PC-9 (cell line): ENCODE results near the gene GRWD1. TPM values are rescaled to one million over a fixed set of nuclear protein-coding genes. Genes with fewer than 3 reads are reported as not detected.
A peak's percentile ranks its signal among the peaks of the same experiment; 100 is the strongest.

ENCODE experiments used
- BruUV-seq: library from RNA; stranded (reverse); fragments of 400-500 nt; replicated peaks from 2 replicates; lab custom pipeline; 2021; lab: Mats Ljungman, UMichigan
- CTCF ChIA-PET: fragments of 300-600 bp; sonication (Branson Sonifier 250); formaldehyde crosslinking; loops from one replicate; lab custom pipeline; 2022; ENCODE audit warnings: antibody characterized with exemption; lab: Charles Lee
- POLR2A ChIA-PET: fragments of 300-600 bp; sonication (Branson Sonifier 250); formaldehyde crosslinking; loops from one replicate; lab custom pipeline; 2022; ENCODE audit warnings: antibody characterized with exemption; ENCODE audit not compliant: unreplicated experiment; lab: Charles Lee
- DNase-seq, 2 experiments: peaks; one replicate each; pipeline versions ENCODE4 v3.0.0 to v3.0.0-alpha.2; 2015 to 2022; ENCODE audit warnings: mixed read lengths in 1 of 2
- H2AFZ ChIP-seq: fragments of 200-600 bp; sonication (generic); 2 replicates; pipeline ENCODE4 v1.8.1; 2017; ENCODE audit warnings: antibody characterized with exemption
- H3F3A ChIP-seq: fragments of 200-600 bp; sonication (generic); 2 replicates; pipeline ENCODE4 v1.8.1; 2017; ENCODE audit warnings: antibody characterized with exemption, mild to moderate bottlenecking, low read depth; ENCODE audit not compliant: insufficient read depth
- H3K27ac ChIP-seq: fragments of 200-600 bp; sonication (generic); 2 replicates; pipeline ENCODE4 v1.6.1; 2016; ENCODE audit warnings: mixed run types
- H3K27me3 ChIP-seq: fragments of 200-600 bp; sonication (generic); 2 replicates; pipeline ENCODE4 v1.6.1; 2016; ENCODE audit warnings: low read depth, mixed run types; ENCODE audit not compliant: insufficient read depth
- H3K36me3 ChIP-seq: fragments of 200-600 bp; sonication (generic); 2 replicates; pipeline ENCODE4 v1.6.1; 2016; ENCODE audit warnings: low read depth, mixed run types
- H3K4me1 ChIP-seq: fragments of 200-600 bp; sonication (generic); replicated peaks from 2 replicates; pipeline ENCODE4 v1.6.1; 2016; ENCODE audit warnings: mixed run types; ENCODE audit not compliant: insufficient read depth
- H3K4me2 ChIP-seq: fragments of 200-600 bp; sonication (generic); 2 replicates; pipeline ENCODE4 v1.6.1; 2017; ENCODE audit warnings: mixed run types
- H3K4me3 ChIP-seq: fragments of 200-600 bp; sonication (generic); 2 replicates; pipeline ENCODE4 v1.6.1; 2016; ENCODE audit warnings: mixed run types
- H3K79me2 ChIP-seq: fragments of 200-600 bp; sonication (generic); 2 replicates; pipeline ENCODE4 v1.6.1; 2017; ENCODE audit warnings: low read depth, mixed run types
- H3K9me2 ChIP-seq: fragments of 200-600 bp; sonication (generic); 2 replicates; pipeline ENCODE4 v1.8.1; 2017; ENCODE audit warnings: mild to moderate bottlenecking; ENCODE audit not compliant: insufficient read depth
- H3K9me3 ChIP-seq: fragments of 200-600 bp; sonication (generic); 2 replicates; pipeline ENCODE4 v1.8.1; 2016; ENCODE audit warnings: low read depth; ENCODE audit not compliant: insufficient read depth
- H4K20me1 ChIP-seq: fragments of 200-600 bp; sonication (generic); 2 replicates; pipeline ENCODE4 v1.8.1; 2017; ENCODE audit not compliant: insufficient read depth
- EZH2 ChIP-seq: fragments of 200-600 bp; sonication (generic); IDR thresholded peaks from 2 replicates; pipeline ENCODE4 v1.8.0; 2017; ENCODE audit warnings: antibody characterized with exemption, low read depth
- intact Hi-C: fragments of 100-400 bp; cut with micrococcal nuclease; formaldehyde crosslinking; loops from one replicate; pipeline ENCODE4 v1.10.0; 2022; ENCODE audit not compliant: unreplicated experiment
- total RNA-seq: library from RNA; stranded (reverse); gene quantifications from 2 replicates; pipeline ENCODE4 v1.2.3, GENCODE V29; 2021
- TF ChIP-seq, protein P1 (sequence below): fragments of 200-600 bp; sonication (generic); conservative IDR thresholded peaks from 2 replicates; pipeline ENCODE4 v1.6.1; 2017; ENCODE audit warnings: mixed run types, antibody characterized with exemption, mild to moderate bottlenecking, moderate library complexity

Gene GRWD1
- total RNA-seq, 1 experiment from 2014 or later: 35.5 TPM

DNA sequence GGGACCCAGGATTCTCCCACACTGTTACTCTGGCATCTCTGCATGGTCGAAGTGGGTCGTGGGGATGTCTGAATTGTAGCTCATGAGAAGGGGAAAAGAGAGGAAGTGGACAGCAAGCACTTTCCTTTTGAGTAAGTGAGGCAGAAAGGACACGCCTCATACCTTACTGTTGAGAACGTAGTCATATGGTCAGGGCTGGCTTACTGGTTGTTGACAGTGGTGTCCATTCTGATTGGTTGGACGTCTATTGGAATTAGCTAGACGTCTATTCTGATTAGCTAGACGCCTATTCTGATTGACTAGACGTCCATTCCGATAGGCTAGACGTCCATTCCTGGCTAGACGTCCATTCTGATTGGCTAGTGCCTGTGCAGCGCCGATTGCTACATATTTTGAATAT lies 39.9 kb upstream of the GRWD1 start:
- Histone ChIP-seq H3K4me2 (no peak overlapping the region; the same call in 1 of the 2 replicates), H3F3A (peaks cover 10% of the 10 kb centered on the region; the same call in 1 of the 2 replicates), H3K9me2 (no peaks in the 10 kb centered on the region), H4K20me1 (peaks cover 54% of the 10 kb centered on the region), H3K27ac (no peak overlapping the region), H3K27me3 (no peaks in the 10 kb centered on the region), H3K9me3 (no peaks in the 10 kb centered on the region), H3K36me3 (no peaks in the 10 kb centered on the region), H3K4me3 (no peak overlapping the region), H3K4me1 (peaks cover 9% of the 10 kb centered on the region), H3K79me2 (peaks cover 80% of the 10 kb centered on the region), H2AFZ (no peak overlapping the region)
- POLR2A ChIA-PET: no interaction called here
- CTCF ChIA-PET: no interaction called here
- DNase-seq: peak in 1 of 2 experiments; percentile 51
- no TSS peak for BruUV-seq
- intact Hi-C loops: no loop called here
- TF ChIP-seq, protein P1, sequence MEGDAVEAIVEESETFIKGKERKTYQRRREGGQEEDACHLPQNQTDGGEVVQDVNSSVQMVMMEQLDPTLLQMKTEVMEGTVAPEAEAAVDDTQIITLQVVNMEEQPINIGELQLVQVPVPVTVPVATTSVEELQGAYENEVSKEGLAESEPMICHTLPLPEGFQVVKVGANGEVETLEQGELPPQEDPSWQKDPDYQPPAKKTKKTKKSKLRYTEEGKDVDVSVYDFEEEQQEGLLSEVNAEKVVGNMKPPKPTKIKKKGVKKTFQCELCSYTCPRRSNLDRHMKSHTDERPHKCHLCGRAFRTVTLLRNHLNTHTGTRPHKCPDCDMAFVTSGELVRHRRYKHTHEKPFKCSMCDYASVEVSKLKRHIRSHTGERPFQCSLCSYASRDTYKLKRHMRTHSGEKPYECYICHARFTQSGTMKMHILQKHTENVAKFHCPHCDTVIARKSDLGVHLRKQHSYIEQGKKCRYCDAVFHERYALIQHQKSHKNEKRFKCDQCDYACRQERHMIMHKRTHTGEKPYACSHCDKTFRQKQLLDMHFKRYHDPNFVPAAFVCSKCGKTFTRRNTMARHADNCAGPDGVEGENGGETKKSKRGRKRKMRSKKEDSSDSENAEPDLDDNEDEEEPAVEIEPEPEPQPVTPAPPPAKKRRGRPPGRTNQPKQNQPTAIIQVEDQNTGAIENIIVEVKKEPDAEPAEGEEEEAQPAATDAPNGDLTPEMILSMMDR: no peak
- TF ChIP-seq EZH2: no peak

DNA sequence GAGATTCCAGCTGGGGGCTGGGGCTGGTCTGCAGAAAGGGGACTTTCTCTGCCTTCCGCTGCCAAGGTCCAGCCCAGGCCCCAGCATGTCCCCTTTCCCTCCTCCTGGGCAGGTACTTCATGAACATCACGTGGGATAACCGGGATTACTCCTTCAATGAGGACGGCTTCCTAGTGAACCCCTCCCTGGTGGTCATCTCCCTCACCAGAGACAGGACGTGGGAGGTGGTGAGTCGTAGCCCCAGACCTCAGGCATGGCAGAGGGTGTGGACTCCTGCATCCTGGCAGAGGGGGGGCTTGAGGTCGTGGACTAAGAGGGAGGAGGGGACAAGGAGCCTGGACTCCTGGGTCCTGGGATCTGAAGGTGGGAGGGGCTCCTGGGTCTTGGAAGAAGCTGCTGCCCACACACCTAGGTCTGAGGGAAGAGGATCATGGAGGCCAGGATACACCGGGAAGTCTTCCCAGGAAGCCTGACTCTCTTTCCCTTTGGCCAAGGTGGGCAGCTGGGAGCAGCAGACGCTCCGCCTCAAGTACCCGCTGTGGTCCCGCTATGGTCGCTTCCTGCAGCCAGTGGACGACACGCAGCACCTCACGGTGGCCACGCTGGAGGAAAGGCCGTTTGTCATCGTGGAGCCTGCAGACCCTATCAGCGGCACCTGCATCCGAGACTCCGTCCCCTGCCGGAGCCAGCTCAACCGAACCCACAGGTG lies 31.8 kb upstream of the GRWD1 start:
- peak in 1 of 2 experiments; percentile 56 for DNase-seq
- Histone ChIP-seq H3K36me3 (peaks cover 26% of the 10 kb centered on the region), H3K9me3 (no peaks in the 10 kb centered on the region), H3K4me3 (no peak overlapping the region), H3K4me1 (peaks cover 7% of the 10 kb centered on the region; the same call in 1 of the 2 replicates), H3K27ac (no peak overlapping the region), H3K4me2 (no peak overlapping the region), H3K9me2 (no peaks in the 10 kb centered on the region), H3K79me2 (peaks cover 26% of the 10 kb centered on the region), H2AFZ (no peak overlapping the region), H3F3A (peaks cover 38% of the 10 kb centered on the region), H4K20me1 (peaks cover 41% of the 10 kb centered on the region), H3K27me3 (no peaks in the 10 kb centered on the region)
- POLR2A ChIA-PET: no interaction called here
- CTCF ChIA-PET: interaction anchor here (0.6 to 0.7 kb wide), 3 partner anchors 21 to 158 kb away, joined by 5 to 7 read pairs (median 6); partner anchors contain the start of genes CARD8 and GRIN2D
- no TSS peak for BruUV-seq
- intact Hi-C loops: no loop called here
- TF ChIP-seq, protein P1: no peak
- no peak for TF ChIP-seq EZH2

DNA sequence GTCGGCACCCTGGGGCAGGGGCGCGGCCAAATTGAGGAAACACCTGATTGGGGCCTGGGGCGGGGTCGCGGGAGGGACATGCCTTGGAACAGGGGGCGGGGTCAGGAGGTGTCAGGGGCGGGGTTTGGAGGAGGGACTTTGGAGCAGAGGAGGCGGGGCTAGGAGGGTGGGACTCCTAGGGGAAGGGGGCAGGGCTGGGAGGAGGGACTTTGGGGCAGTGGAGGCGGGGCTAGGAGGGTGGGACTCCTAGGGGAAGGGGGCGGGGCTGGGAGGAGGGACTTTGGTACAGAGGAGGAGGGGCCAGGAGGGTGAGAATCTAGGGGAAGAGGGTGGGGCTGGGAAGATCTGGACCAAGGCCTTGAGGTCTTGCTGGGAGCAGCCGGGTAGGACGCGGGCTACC lies 30.4 kb upstream of the GRWD1 start:
- no peak for TF ChIP-seq EZH2
- TF ChIP-seq, protein P1: no peak
- H3K4me1 ChIP-seq: peaks cover 7% of the 10 kb centered on the region; the same call in 1 of the 2 replicates
- DNase-seq: peak; percentile 71 to 75
- peaks cover 26% of the 10 kb centered on the region for H3K36me3 ChIP-seq
- H3K27ac ChIP-seq: no peak overlapping the region
- no TSS peak for BruUV-seq
- H3K4me2 ChIP-seq: no peak overlapping the region
- H3K27me3 ChIP-seq: no peaks in the 10 kb centered on the region
- H3K79me2 ChIP-seq: peaks cover 14% of the 10 kb centered on the region
- ChIA-PET CTCF (no interaction called here), POLR2A (interaction anchor here (0.7 kb wide), 1 partner anchor 72 kb away, joined by 16 read pairs; no protein-coding TSS in a partner anchor)
- intact Hi-C loops: no loop called here
- H3K9me3 ChIP-seq: no peaks in the 10 kb centered on the region
- no peak overlapping the region for H3K4me3 ChIP-seq
- H3K9me2 ChIP-seq: no peaks in the 10 kb centered on the region
- H3F3A ChIP-seq: peaks cover 38% of the 10 kb centered on the region
- peaks cover 31% of the 10 kb centered on the region for H4K20me1 ChIP-seq
- no peak overlapping the region for H2AFZ ChIP-seq
